ENCODE measurements around the gene CA10. TPM values are rescaled to one million over a fixed set of nuclear protein-coding genes. Genes with fewer than 3 reads are reported as not detected.

The CA10 gene
- polyA plus RNA-seq, 1 donor (not counting 4 experiments of a cell fraction or from before 2014, with no cell fraction given) = 2.9 TPM

GRCh38 chr17:52150935-52151334 is 7.6 kb downstream of the CA10 start:
- H3K4me2 ChIP-seq (ENCODE audit: control insufficient read depth, extremely low read depth, insufficient read depth, low read depth, low read length) = no peak overlapping the region
- no peak overlapping the region for H3K4me3 ChIP-seq (ENCODE audit: control insufficient read depth in 2 of 3, extremely low read depth in 1 of 3, insufficient read depth in 2 of 3, low read depth in 1 of 3, low read length in 3 of 3)
- FAIRE-seq = no peak
- H3K36me3 ChIP-seq (ENCODE audit: control insufficient read depth in 2 of 2, extremely low read depth in 1 of 2, insufficient read depth in 2 of 2, low read length in 2 of 2) = no peaks in the 10 kb centered on the region
- DNase-seq (ENCODE audit: low read depth, low spot score) = no peak
- dilution Hi-C loops (cut with MboI; ENCODE audit: extremely low pct_ligation_motif_present, low sequenced_read_pairs) = no loop called here
- no peaks in the 10 kb centered on the region for H3K9me1 ChIP-seq (ENCODE audit: control insufficient read depth, extremely low read depth, insufficient read depth, low read length)
- H3K9ac ChIP-seq (ENCODE audit: control insufficient read depth, extremely low read depth, insufficient read depth, low read length) = no peak overlapping the region
- H3K4me1 ChIP-seq (ENCODE audit: control insufficient read depth, extremely low read depth, insufficient read depth, low read length) = peaks cover 55% of the 10 kb centered on the region
- no peaks in the 10 kb centered on the region for H3K27me3 ChIP-seq (ENCODE audit: control insufficient read depth, extremely low read depth, insufficient read depth, low read length)
- no peak overlapping the region for H2AFZ ChIP-seq (ENCODE audit: control insufficient read depth, low read length)
- no peaks in the 10 kb centered on the region for H4K20me1 ChIP-seq (ENCODE audit: control insufficient read depth, extremely low read depth, insufficient read depth, low read length)
- TF ChIP-seq CTCF (optimal IDR thresholded peaks at IDR 0.05 in 1 of 3, IDR thresholded peaks at IDR 0.05 in 1 of 3, conservative IDR thresholded peaks at IDR 0.05 in 1 of 3; ENCODE audit: extremely low read depth in 1 of 3, insufficient read depth in 2 of 3, low read length in 3 of 3) (no peak), EZH2 (IDR thresholded peaks at IDR 0.05; ENCODE audit: low read length) (no peak)
- no peaks in the 10 kb centered on the region for H3K79me2 ChIP-seq (ENCODE audit: control insufficient read depth, insufficient read depth, low read length)
- no peaks in the 10 kb centered on the region for H3K9me3 ChIP-seq (ENCODE audit: control insufficient read depth, low read depth, low read length)
- no peak overlapping the region for H3K27ac ChIP-seq (ENCODE audit: control insufficient read depth, insufficient read depth, low read length)

- H3K27me3 ChIP-seq (ENCODE audit: control insufficient read depth, extremely low read depth, insufficient read depth, low read length) = no peaks in the 10 kb centered on the region
- no peaks in the 10 kb centered on the region for H4K20me1 ChIP-seq (ENCODE audit: control insufficient read depth, extremely low read depth, insufficient read depth, low read length)
- H3K4me3 ChIP-seq (ENCODE audit: control insufficient read depth in 2 of 3, extremely low read depth in 1 of 3, insufficient read depth in 2 of 3, low read depth in 1 of 3, low read length in 3 of 3) = no peak overlapping the region
- DNase-seq (ENCODE audit: low read depth, low spot score) (no peak), FAIRE-seq (no peak)
- H3K36me3 ChIP-seq (ENCODE audit: control insufficient read depth in 2 of 2, extremely low read depth in 1 of 2, insufficient read depth in 2 of 2, low read length in 2 of 2) = no peaks in the 10 kb centered on the region
- peaks cover 54% of the 10 kb centered on the region for H3K4me1 ChIP-seq (ENCODE audit: control insufficient read depth, extremely low read depth, insufficient read depth, low read length)
- no peaks in the 10 kb centered on the region for H3K9me1 ChIP-seq (ENCODE audit: control insufficient read depth, extremely low read depth, insufficient read depth, low read length)
- no peaks in the 10 kb centered on the region for H3K9me3 ChIP-seq (ENCODE audit: control insufficient read depth, low read depth, low read length)
- H3K4me2 ChIP-seq (ENCODE audit: control insufficient read depth, extremely low read depth, insufficient read depth, low read depth, low read length) = no peak overlapping the region
- H2AFZ ChIP-seq (ENCODE audit: control insufficient read depth, low read length) = no peak overlapping the region
- TF ChIP-seq EZH2 (IDR thresholded peaks at IDR 0.05; ENCODE audit: low read length) (no peak), CTCF (optimal IDR thresholded peaks at IDR 0.05 in 1 of 3, IDR thresholded peaks at IDR 0.05 in 1 of 3, conservative IDR thresholded peaks at IDR 0.05 in 1 of 3; ENCODE audit: extremely low read depth in 1 of 3, insufficient read depth in 2 of 3, low read length in 3 of 3) (no peak)
- no peak overlapping the region for H3K27ac ChIP-seq (ENCODE audit: control insufficient read depth, insufficient read depth, low read length)
- no peak overlapping the region for H3K9ac ChIP-seq (ENCODE audit: control insufficient read depth, extremely low read depth, insufficient read depth, low read length)
- dilution Hi-C loops (cut with MboI; ENCODE audit: extremely low pct_ligation_motif_present, low sequenced_read_pairs) = no loop called here
- H3K79me2 ChIP-seq (ENCODE audit: control insufficient read depth, insufficient read depth, low read length) = no peaks in the 10 kb centered on the region
Measured at GRCh38 chr17:52149626-52150025, 8.9 kb downstream of the CA10 start.

Data from keratinocyte (primary cell).